ENCODE measurements around the gene NOL6. TPM values are rescaled to one million over a fixed set of nuclear protein-coding genes. Genes with fewer than 3 reads are reported as not detected.

NOL6 gene
- polyA plus RNA-seq, 1 experiment: 34.7 TPM

Small RNA genes within 50 kb of the gene (small RNA-seq; reads per million reads assigned to genes)
- gene AL356218.2 (ENCODE audit: insufficient read length, low read depth) (not detected), gene MIR6851 (ENCODE audit: insufficient read length, low read depth) (not detected)

Other genes with a start within 250 kb of the NOL6 start
- gene SPINK4, start 233.8 kb downstream of the NOL6 start, polyA plus RNA-seq (2011; rRNA removed): not detected in 2 replicates
- gene BAG1, start 209.2 kb downstream of the NOL6 start, polyA plus RNA-seq (2011; rRNA removed): 26.4 and 31.7 TPM in 2 replicates
- 97.6 and 144 TPM in 2 replicates for gene CHMP5, start 208.9 kb downstream of the NOL6 start, polyA plus RNA-seq (2011; rRNA removed)
- 35.9 and 39.2 TPM in 2 replicates for gene NFX1, start 183.4 kb downstream of the NOL6 start, polyA plus RNA-seq (2011; rRNA removed)
- 0.11 and 0.33 TPM in 2 replicates for gene AQP7, start 71.4 kb downstream of the NOL6 start, polyA plus RNA-seq (2011; rRNA removed)
- gene AQP3, start 26.3 kb downstream of the NOL6 start, polyA plus RNA-seq (2011; rRNA removed): 10.6 and 12.4 TPM in 2 replicates
- gene ANKRD18B, start 50.3 kb upstream of the NOL6 start, polyA plus RNA-seq (2011; rRNA removed): 5.9 and 8.6 TPM in 2 replicates

Data from AG04450 (cell line).